ENCODE results near the gene TPST1. TPM values are rescaled to one million over a fixed set of nuclear protein-coding genes. Genes with fewer than 3 reads are reported as not detected.

The TPST1 gene
- total RNA-seq, 4 donors from 2014 or later = 24.5 to 60.4 (median 28.2) TPM

GRCh38 chr7:66207540-66207939 is 2.4 kb downstream of the TPST1 start:
- Histone ChIP-seq H3K4me1 (peaks cover 14 to 16% of the 10 kb centered on the region in 2 donors), H3K9me3 (no peaks in the 10 kb centered on the region), H3K27ac (no peak overlapping the region), H3K27me3 (no peaks in the 10 kb centered on the region), H3K36me3 (no peaks in the 10 kb centered on the region), H3K4me3 (replicated peaks in 1 of 3) (no peak overlapping the region)
- intact Hi-C loops (cut with DNase I) = loop anchor here (10.0 kb wide), 1 partner anchor 207 kb away; no protein-coding TSS in a partner anchor
- TF ChIP-seq CTCF (IDR thresholded peaks at IDR 0.05) = no peak
- no peak for TF ChIP-seq POLR2A (IDR thresholded peaks at IDR 0.05)
- no peak for DNase-seq
- WGBS, 2 donors = 68 to 69% methylated on average over 3 of the region's 3 CpGs

GRCh38 chr7:66211429-66211828 is 6.3 kb downstream of the TPST1 start:
- intact Hi-C loops (cut with DNase I) = no loop called here
- Histone ChIP-seq H3K4me1 (peaks cover 5 to 8% of the 10 kb centered on the region in 2 donors), H3K36me3 (no peaks in the 10 kb centered on the region), H3K4me3 (replicated peaks in 1 of 3) (no peak overlapping the region), H3K9me3 (no peaks in the 10 kb centered on the region), H3K27me3 (no peaks in the 10 kb centered on the region), H3K27ac (no peak overlapping the region)
- 71 to 74% methylated on average over 5 of the region's 5 CpGs for WGBS, 2 donors
- no peak for DNase-seq
- no peak for TF ChIP-seq CTCF (IDR thresholded peaks at IDR 0.05)
- TF ChIP-seq POLR2A (IDR thresholded peaks at IDR 0.05) = no peak

GRCh38 chr7:66213637-66214036 is 8.5 kb downstream of the TPST1 start:
- H3K4me1 ChIP-seq = no peaks in the 10 kb centered on the region
- no peak overlapping the region for H3K27ac ChIP-seq
- no peak for TF ChIP-seq CTCF (IDR thresholded peaks at IDR 0.05)
- no peak for TF ChIP-seq POLR2A (IDR thresholded peaks at IDR 0.05)
- 90 to 95% methylated on average over 6 of the region's 6 CpGs for WGBS, 2 donors
- intact Hi-C loops (cut with DNase I) = no loop called here
- H3K4me3 ChIP-seq (replicated peaks in 1 of 3) = no peak overlapping the region
- no peaks in the 10 kb centered on the region for H3K36me3 ChIP-seq
- H3K27me3 ChIP-seq = no peaks in the 10 kb centered on the region
- DNase-seq = no peak
- H3K9me3 ChIP-seq = no peaks in the 10 kb centered on the region

GRCh38 chr7:66216687-66217086 is 11.6 kb downstream of the TPST1 start:
- H3K9me3 ChIP-seq = no peaks in the 10 kb centered on the region
- no peak overlapping the region for H3K4me3 ChIP-seq (replicated peaks in 1 of 3)
- no peak for DNase-seq
- 95 to 98% methylated on average over 4 of the region's 4 CpGs for WGBS, 2 donors
- no peak overlapping the region for H3K27ac ChIP-seq
- no peaks in the 10 kb centered on the region for H3K4me1 ChIP-seq
- no peaks in the 10 kb centered on the region for H3K36me3 ChIP-seq
- intact Hi-C loops (cut with DNase I) = no loop called here
- TF ChIP-seq CTCF (IDR thresholded peaks at IDR 0.05) (no peak), POLR2A (IDR thresholded peaks at IDR 0.05) (no peak)
- no peaks in the 10 kb centered on the region for H3K27me3 ChIP-seq

GRCh38 chr7:66219805-66220204 is 14.7 kb downstream of the TPST1 start:
- Histone ChIP-seq H3K4me1 (no peaks in the 10 kb centered on the region), H3K27me3 (no peaks in the 10 kb centered on the region), H3K36me3 (no peaks in the 10 kb centered on the region), H3K9me3 (no peaks in the 10 kb centered on the region), H3K4me3 (replicated peaks in 1 of 3) (no peak overlapping the region), H3K27ac (no peak overlapping the region)
- intact Hi-C loops (cut with DNase I) = no loop called here
- TF ChIP-seq CTCF (IDR thresholded peaks at IDR 0.05) (no peak), POLR2A (IDR thresholded peaks at IDR 0.05) (no peak)
- 86 to 94% methylated on average over 1 of the region's 1 CpG for WGBS, 2 donors
- DNase-seq = no peak

Measured in thyroid gland (tissue), 4 donors.